GM19452 (cell line): ENCODE results near the gene PPM1G.

Experiments used
- ATAC-seq: cut with Tn5 transposase; IDR thresholded peaks from one replicate; pipeline ENCODE4 v1.9.1; 2021; ENCODE audit not compliant: unreplicated experiment

Gene PPM1G

GRCh38 chr2:27336173-27336572 lies 73.2 kb downstream of the PPM1G start:
- ATAC-seq: no peak

DNA sequence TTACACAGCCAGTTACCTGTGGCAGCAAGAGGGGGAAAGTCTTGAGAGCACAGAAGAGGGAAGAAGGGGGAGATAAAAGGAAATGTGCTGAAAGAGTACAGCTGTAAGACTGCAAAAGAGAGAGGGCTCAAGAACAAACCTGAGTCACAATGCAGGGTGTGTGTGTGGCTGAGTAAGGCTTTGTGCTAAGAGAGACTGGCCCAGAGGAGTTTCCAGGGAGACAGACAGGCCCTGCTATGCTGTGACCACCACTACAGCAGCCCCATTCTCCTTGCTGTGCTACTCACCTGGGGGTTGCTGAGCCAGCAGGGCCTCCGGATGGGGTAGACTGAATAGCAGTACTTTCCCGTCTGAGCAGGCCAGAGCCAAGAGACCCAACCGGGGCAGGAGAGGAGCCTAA lies 74.1 kb downstream of the PPM1G start:
- no peak for ATAC-seq
